GM12878 (cell line): ENCODE results near the gene CALML5. TPM values are rescaled to one million over a fixed set of nuclear protein-coding genes. Genes with fewer than 3 reads are reported as not detected.

Experiments
- ATAC-seq: fragments of 200-7000 bp; cut with Tn5 transposase; 3 replicates; pipeline ENCODE4 v1.9.1; 2020; ENCODE audit warnings: mild to moderate bottlenecking, moderate library complexity
- BruUV-seq: library from RNA; stranded (reverse); fragments of 400-500 nt; replicated peaks from 2 replicates; lab custom pipeline; 2021; lab: Mats Ljungman, UMichigan
- CTCF ChIA-PET: fragments of 300-600 bp; sonication (Branson Sonifier 250); formaldehyde crosslinking; extraction: SDS; loops from one replicate; lab custom pipeline; 2021; ENCODE audit warnings: inconsistent platforms; lab: Yijun Ruan, JAX
- POLR2A ChIA-PET: fragments of 350-600 bp; formaldehyde crosslinking; extraction: SDS; loops from one replicate; lab custom pipeline; 2021; ENCODE audit warnings: inconsistent platforms; lab: Charles Lee
- RAD21 ChIA-PET: fragments of 300-600 bp; sonication (Branson Sonifier 250); formaldehyde crosslinking; loops from one replicate; lab custom pipeline; 2023; ENCODE audit warnings: antibody characterized with exemption; ENCODE audit not compliant: unreplicated experiment; lab: Charles Lee
- SMC1A ChIA-PET: fragments of 300-600 bp; sonication (Branson Sonifier 250); formaldehyde crosslinking; loops from one replicate; lab custom pipeline; 2023; ENCODE audit not compliant: unreplicated experiment, uncharacterized antibody; lab: Charles Lee
- DNase-seq: peaks from one replicate; pipeline ENCODE4 v3.0.0-alpha.2; 2011; ENCODE audit warnings: low read depth, low spot score
- FAIRE-seq: peaks from 3 replicates; lab custom pipeline; 2011; peaks lifted over from hg19 to GRCh38; lab: Jason Lieb, UNC
- H2AFZ ChIP-seq: 2 replicates; pipeline ENCODE4 v1.6.0; 2011; ENCODE audit warnings: low read depth, low read length, control low read depth; ENCODE audit not compliant: control insufficient read depth
- H3K27ac ChIP-seq: 2 replicates; pipeline ENCODE4 v1.5.1; 2011; ENCODE audit warnings: control low read depth; ENCODE audit not compliant: control insufficient read depth, insufficient read depth
- H3K27me3 ChIP-seq, 2 experiments: replicated peaks in 1 of 2; 2 replicates each; pipeline versions ENCODE4 v1.6.0 to v1.6.1; 2011; ENCODE audit warnings: low read length in 1 of 2; ENCODE audit not compliant: control insufficient read depth in 2 of 2, insufficient read depth in 2 of 2
- H3K36me3 ChIP-seq, 2 experiments: 2 replicates each; pipeline ENCODE4 v1.5.1; 2011; ENCODE audit warnings: low read length in 1 of 2; ENCODE audit not compliant: control insufficient read depth in 2 of 2, insufficient read depth in 2 of 2
- H3K4me1 ChIP-seq: 2 replicates; pipeline ENCODE4 v1.6.1; 2011; ENCODE audit warnings: mild to moderate bottlenecking, low read length, moderate library complexity, mixed read lengths; ENCODE audit not compliant: control insufficient read depth, insufficient read depth
- H3K4me2 ChIP-seq: 2 replicates; pipeline ENCODE4 v1.6.0; 2011; ENCODE audit warnings: control low read depth; ENCODE audit not compliant: control insufficient read depth, insufficient read depth
- H3K4me3 ChIP-seq: fragments of 200-600 bp; sonication (generic); 2 replicates; pipeline ENCODE4 v1.5.1; 2016
- H3K79me2 ChIP-seq: 2 replicates; pipeline ENCODE4 v1.6.0; 2011; ENCODE audit warnings: low read length; ENCODE audit not compliant: control insufficient read depth, insufficient read depth
- H3K9ac ChIP-seq: 2 replicates; pipeline ENCODE4 v1.8.0; 2011; ENCODE audit warnings: low read length, control low read depth, mixed read lengths; ENCODE audit not compliant: control insufficient read depth, insufficient read depth
- H3K9me3 ChIP-seq: replicated peaks from 3 replicates; pipeline ENCODE4 v1.5.1; 2011; ENCODE audit warnings: mild to moderate bottlenecking, low read length; ENCODE audit not compliant: control insufficient read depth, insufficient read depth
- H4K20me1 ChIP-seq: 2 replicates; pipeline ENCODE4 v1.6.0; 2011; ENCODE audit not compliant: control insufficient read depth, insufficient read depth
- BCL3 ChIP-seq: IDR thresholded peaks from 2 replicates; pipeline ENCODE4 v1.6.1; 2011; ENCODE audit warnings: borderline replicate concordance, low read depth, mild to moderate bottlenecking, moderate library complexity, low read length; ENCODE audit not compliant: insufficient read depth, poor library complexity, severe bottlenecking
- EED ChIP-seq: sonication (generic); IDR thresholded peaks from 2 replicates; pipeline ENCODE4 v1.6.1; 2016; ENCODE audit warnings: antibody characterized with exemption, low read depth
- KAT2A ChIP-seq: conservative IDR thresholded peaks from 2 replicates; pipeline ENCODE4 v1.6.1; 2011; ENCODE audit warnings: low read depth, low read length; ENCODE audit not compliant: control insufficient read depth
- PBX3 ChIP-seq: IDR thresholded peaks from 2 replicates; pipeline ENCODE4 v1.6.1; 2011; ENCODE audit warnings: mild to moderate bottlenecking, low read depth, low read length, moderate library complexity; ENCODE audit not compliant: insufficient replicate concordance
- SUPT20H ChIP-seq: IDR thresholded peaks from 2 replicates; pipeline ENCODE4 v1.6.1; 2011; ENCODE audit warnings: low read depth, mild to moderate bottlenecking, low read length, moderate library complexity, borderline replicate concordance; ENCODE audit not compliant: control insufficient read depth
- SUZ12 ChIP-seq: fragments of 200-600 bp; sonication (generic); IDR thresholded peaks from one replicate; pipeline ENCODE4 v1.6.1; 2018; ENCODE audit warnings: antibody characterized with exemption, mild to moderate bottlenecking; ENCODE audit not compliant: unreplicated experiment
- WGBS: methylation state at CpG from one replicate; pipeline ENCODE4 v1.1.6; 2016; ENCODE audit warnings: low lambda C conversion rate; ENCODE audit not compliant: insufficient replicate concordance, insufficient coverage; ENCODE audit errors: missing lambda C conversion rate; 5-methylcytosine and 5-hydroxymethylcytosine counted together
- in situ Hi-C: fragments of 300-500 bp; cut with MboI; formaldehyde crosslinking; loops from 9 replicates; pipeline ENCODE4 v1.14.3; 2018; ENCODE audit warnings: mixed read lengths
- intact Hi-C: fragments of 100-400 bp; cut with micrococcal nuclease; formaldehyde crosslinking; loops from one replicate; pipeline ENCODE4 v1.14.2; 2022; ENCODE audit not compliant: unreplicated experiment
- polyA plus RNA-seq, 11 experiments: library from polyadenylated mRNA; depleted of rRNA in 4 of 11; unstranded in 6 of 11; stranded (reverse) in 5 of 11; fragments of >200 nt; fragmentation: Nextera tagmentation in 4 of 11; fragmentation: Illumina TruSeq in 1 of 11; extraction: Ambion mirVana in 4 of 11; extraction: Trizol in 1 of 11; gene quantifications; 1 replicate in 1 of 11; 2 replicates in 10 of 11; pipeline versions ENCODE4 v1.2.1 to v1.2.3, GENCODE V29; 2011 to 2016; ENCODE audit warnings: inconsistent platforms in 2 of 11, missing spikeins in 2 of 11, low read depth in 1 of 11
- total RNA-seq, 4 experiments: library from RNA; depleted of rRNA in 3 of 4; stranded (reverse); fragments of >200 nt in 3 of 4; fragmentation: Illumina TruSeq in 1 of 4; extraction: Trizol in 1 of 4; gene quantifications; 2 replicates each; pipeline versions ENCODE4 v1.2.1 to v1.2.3, GENCODE V29; 2013 to 2021

Gene CALML5
- total and polyA plus RNA-seq, 10 of the 15 experiments (the other 5 are each of a cell fraction or from before 2014, with no cell fraction given): not detected

GRCh38 chr10:5503477-5503835 is 4.1 kb upstream of the CALML5 start:
- no peaks in the 10 kb centered on the region for H4K20me1 ChIP-seq
- no peaks in the 10 kb centered on the region for H3K4me1 ChIP-seq
- peaks cover 0 to 7% of the 10 kb centered on the region in 2 experiments; a peak in 3 of 4 replicates for H3K27me3 ChIP-seq
- TF ChIP-seq SUZ12 (no peak), SUPT20H (no peak), EED (no peak)
- TF ChIP-seq, all 136 proteins: peak for 0
- 55% methylated on average over 3 of the region's 3 CpGs for WGBS
- intact Hi-C loops (no loop called here), in situ Hi-C loops (no loop called here)
- ChIA-PET POLR2A (no interaction called here), SMC1A (no interaction called here), RAD21 (interaction anchor here (1.0 kb wide), 1 partner anchor 126 kb away, joined by 3 read pairs; no protein-coding TSS in a partner anchor), CTCF (no interaction called here)
- Histone ChIP-seq H3K9ac (no peak overlapping the region), H3K79me2 (no peaks in the 10 kb centered on the region), H3K4me3 (no peak overlapping the region), H3K9me3 (no peaks in the 10 kb centered on the region), H3K36me3 (no peaks in the 10 kb centered on the region), H3K4me2 (no peak overlapping the region), H2AFZ (no peak overlapping the region), H3K27ac (no peak overlapping the region)
- no TSS peak for BruUV-seq
- ATAC-seq (no peak), FAIRE-seq (no peak), DNase-seq (no peak)

- no peaks in the 10 kb centered on the region for H3K36me3 ChIP-seq
- 64% methylated on average over 14 of the region's 14 CpGs for WGBS
- H3K27me3 ChIP-seq: peaks cover 0 to 5% of the 10 kb centered on the region in 2 experiments; a peak in 3 of 4 replicates
- ATAC-seq: no peak
- in situ Hi-C loops (no loop called here), intact Hi-C loops (no loop called here)
- H3K9me3 ChIP-seq: no peaks in the 10 kb centered on the region
- no peak overlapping the region for H3K4me2 ChIP-seq
- H3K9ac ChIP-seq: no peak overlapping the region
- BruUV-seq: no TSS peak
- H3K4me3 ChIP-seq: no peak overlapping the region
- H4K20me1 ChIP-seq: no peaks in the 10 kb centered on the region
- no peak for DNase-seq
- no peaks in the 10 kb centered on the region for H3K79me2 ChIP-seq
- TF ChIP-seq PBX3 (peak; percentile 3), KAT2A (no peak), BCL3 (peak; percentile 48)
- no peaks in the 10 kb centered on the region for H3K4me1 ChIP-seq
- SMC1A ChIA-PET: interaction anchor here (2.0 kb wide), 1 partner anchor 120 kb away, joined by 7 read pairs; no protein-coding TSS in a partner anchor
- no peak overlapping the region for H3K27ac ChIP-seq
- H2AFZ ChIP-seq: no peak overlapping the region
- POLR2A ChIA-PET: no interaction called here
- CTCF ChIA-PET: interaction anchor here (1.7 kb wide), 1 partner anchor 126 kb away, joined by 4 read pairs; no protein-coding TSS in a partner anchor
- no peak for FAIRE-seq
- RAD21 ChIA-PET: no interaction called here
Measured at GRCh38 chr10:5502571-5503476, 3.5 kb upstream of the CALML5 start.
